Measurements from ENCODE around the gene VAV3.
"Not testable (repeated sequence)": the region's sequence is repeated elsewhere in the genome, so short reads cannot be mapped to it uniquely, and the experiment has no call there.

The VAV3 gene

GRCh38 chr1:107739201-107739600, 225.8 kb downstream of the VAV3 start:
- no peak for TF ChIP-seq CTCF (IDR thresholded peaks at IDR 0.05)

GRCh38 chr1:107733401-107733800, 231.6 kb downstream of the VAV3 start:
- not testable (repeated sequence) for H3K36me3 Mint-ChIP-seq (ENCODE audit: low read depth)

More at GRCh38 chr1:107739201-107739600, 225.8 kb downstream of the VAV3 start:
- Mint-ChIP-seq H3K27me3 (ENCODE audit: low read depth, poor library complexity) (no peaks in the 10 kb centered on the region), H3K9me3 (peaks cover 2% of the 10 kb centered on the region), H3K27ac (no peak overlapping the region), H3K4me3 (no peak overlapping the region), H3K36me3 (ENCODE audit: low read depth) (no peaks in the 10 kb centered on the region), H3K4me1 (peaks cover 5% of the 10 kb centered on the region)
- no peak for DNase-seq

GRCh38 chr1:107727866-107728265, 237.1 kb downstream of the VAV3 start:
- DNase-seq = no peak
- Mint-ChIP-seq H3K4me1 (no peaks in the 10 kb centered on the region), H3K36me3 (ENCODE audit: low read depth) (no peaks in the 10 kb centered on the region), H3K27ac (no peak overlapping the region), H3K4me3 (no peak overlapping the region), H3K9me3 (peaks cover under 1% of the 10 kb centered on the region), H3K27me3 (ENCODE audit: low read depth, poor library complexity) (peaks cover 7% of the 10 kb centered on the region)
- no peak for TF ChIP-seq CTCF (IDR thresholded peaks at IDR 0.05)

More at GRCh38 chr1:107733401-107733800, 231.6 kb downstream of the VAV3 start:
- not testable (repeated sequence) for H3K4me1 Mint-ChIP-seq; H3K27me3 Mint-ChIP-seq (ENCODE audit: low read depth, poor library complexity); H3K27ac Mint-ChIP-seq; DNase-seq; H3K4me3 Mint-ChIP-seq
- peaks cover 13% of the 10 kb centered on the region for H3K9me3 Mint-ChIP-seq

GRCh38 chr1:107726860-107727259, 238.1 kb downstream of the VAV3 start:
- Mint-ChIP-seq H3K4me1 (no peaks in the 10 kb centered on the region), H3K27ac (no peak overlapping the region), H3K27me3 (ENCODE audit: low read depth, poor library complexity) (peaks cover 7% of the 10 kb centered on the region), H3K9me3 (no peaks in the 10 kb centered on the region), H3K36me3 (ENCODE audit: low read depth) (no peaks in the 10 kb centered on the region), H3K4me3 (no peak overlapping the region)
- no peak for TF ChIP-seq CTCF (IDR thresholded peaks at IDR 0.05)
- DNase-seq = no peak

- H3K9me3 Mint-ChIP-seq = no peaks in the 10 kb centered on the region
- no peak overlapping the region for H3K4me3 Mint-ChIP-seq
- TF ChIP-seq CTCF (IDR thresholded peaks at IDR 0.05) = no peak
- no peaks in the 10 kb centered on the region for H3K36me3 Mint-ChIP-seq (ENCODE audit: low read depth)
- H3K27me3 Mint-ChIP-seq (ENCODE audit: low read depth, poor library complexity) = peaks cover 7% of the 10 kb centered on the region
- no peak overlapping the region for H3K27ac Mint-ChIP-seq
- no peaks in the 10 kb centered on the region for H3K4me1 Mint-ChIP-seq
- DNase-seq = no peak
Observed at GRCh38 chr1:107724648-107725047, 240.3 kb downstream of the VAV3 start.

- not testable (repeated sequence) for H3K27ac Mint-ChIP-seq; H3K27me3 Mint-ChIP-seq (ENCODE audit: low read depth, poor library complexity); DNase-seq; H3K9me3 Mint-ChIP-seq; H3K36me3 Mint-ChIP-seq (ENCODE audit: low read depth); H3K4me1 Mint-ChIP-seq; H3K4me3 Mint-ChIP-seq
Observed at GRCh38 chr1:107720210-107720609, 244.8 kb downstream of the VAV3 start.

GRCh38 chr1:107710005-107710404, 255.0 kb downstream of the VAV3 start:
- Mint-ChIP-seq H3K9me3 (peaks cover 4% of the 10 kb centered on the region), H3K27ac (no peak overlapping the region), H3K4me3 (no peak overlapping the region), H3K4me1 (no peaks in the 10 kb centered on the region), H3K27me3 (ENCODE audit: low read depth, poor library complexity) (peaks cover 3% of the 10 kb centered on the region), H3K36me3 (ENCODE audit: low read depth) (no peaks in the 10 kb centered on the region)
- no peak for TF ChIP-seq CTCF (IDR thresholded peaks at IDR 0.05)
- DNase-seq = no peak
